Measurements from ENCODE around the gene RNASEH2B.

DNA sequence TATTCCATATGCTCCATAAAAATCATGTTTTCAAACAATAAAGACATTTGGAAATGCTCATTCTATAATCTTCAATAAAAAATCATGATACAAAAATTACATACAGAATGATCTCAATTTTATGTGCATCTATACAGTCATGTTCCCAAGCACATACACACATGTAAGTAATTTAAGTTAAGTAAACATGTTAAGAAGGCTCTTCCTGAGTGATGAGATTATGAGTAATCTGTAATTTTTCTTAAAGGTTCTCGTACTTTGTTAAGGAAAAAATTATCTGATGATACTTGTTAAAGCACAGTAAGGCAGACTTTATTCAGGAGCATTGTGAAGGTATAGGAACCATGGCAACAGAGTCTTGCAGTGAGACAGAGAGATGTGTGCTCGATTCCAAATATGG lies 36.1 kb upstream of the RNASEH2B start:
- TF ChIP-seq, protein P1, sequence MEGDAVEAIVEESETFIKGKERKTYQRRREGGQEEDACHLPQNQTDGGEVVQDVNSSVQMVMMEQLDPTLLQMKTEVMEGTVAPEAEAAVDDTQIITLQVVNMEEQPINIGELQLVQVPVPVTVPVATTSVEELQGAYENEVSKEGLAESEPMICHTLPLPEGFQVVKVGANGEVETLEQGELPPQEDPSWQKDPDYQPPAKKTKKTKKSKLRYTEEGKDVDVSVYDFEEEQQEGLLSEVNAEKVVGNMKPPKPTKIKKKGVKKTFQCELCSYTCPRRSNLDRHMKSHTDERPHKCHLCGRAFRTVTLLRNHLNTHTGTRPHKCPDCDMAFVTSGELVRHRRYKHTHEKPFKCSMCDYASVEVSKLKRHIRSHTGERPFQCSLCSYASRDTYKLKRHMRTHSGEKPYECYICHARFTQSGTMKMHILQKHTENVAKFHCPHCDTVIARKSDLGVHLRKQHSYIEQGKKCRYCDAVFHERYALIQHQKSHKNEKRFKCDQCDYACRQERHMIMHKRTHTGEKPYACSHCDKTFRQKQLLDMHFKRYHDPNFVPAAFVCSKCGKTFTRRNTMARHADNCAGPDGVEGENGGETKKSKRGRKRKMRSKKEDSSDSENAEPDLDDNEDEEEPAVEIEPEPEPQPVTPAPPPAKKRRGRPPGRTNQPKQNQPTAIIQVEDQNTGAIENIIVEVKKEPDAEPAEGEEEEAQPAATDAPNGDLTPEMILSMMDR (conservative IDR thresholded peaks at IDR 0.05): no peak
- no peak for TF ChIP-seq ZFX (IDR thresholded peaks at IDR 0.05)
